BE2C (cell line): ENCODE data around the gene PITRM1.

Experiments used
- DNase-seq: peaks from one replicate; pipeline ENCODE4 v3.0.0-alpha.2; 2020
- H3K27me3 ChIP-seq: fragments of 250-450 bp; sonication (Bioruptor Pico); 2 replicates; pipeline ENCODE4 v1.5.1; 2020; ENCODE audit warnings: mild to moderate bottlenecking
- H3K36me3 ChIP-seq: fragments of 250-450 bp; sonication (Bioruptor Pico); 2 replicates; pipeline ENCODE4 v1.5.1; 2020; ENCODE audit warnings: mild to moderate bottlenecking
- H3K4me1 ChIP-seq: fragments of 250-450 bp; sonication (Bioruptor Pico); 2 replicates; pipeline ENCODE4 v1.5.1; 2020
- H3K4me3 ChIP-seq: 2 replicates; pipeline ENCODE4 v1.5.1; 2011; ENCODE audit warnings: low read depth, low read length
- H3K9me3 ChIP-seq: fragments of 250-450 bp; sonication (Bioruptor Pico); 2 replicates; pipeline ENCODE4 v1.5.1; 2020
- TF ChIP-seq, protein P1 (sequence below): IDR thresholded peaks from 2 replicates; pipeline ENCODE4 v1.5.1; 2012; ENCODE audit warnings: mild to moderate bottlenecking, low read depth, low read length

PITRM1 gene

GRCh38 chr10:3111621-3112163 is 60.9 kb downstream of the PITRM1 start:
- Histone ChIP-seq H3K4me1 (no peaks in the 10 kb centered on the region), H3K4me3 (no peak overlapping the region), H3K9me3 (no peaks in the 10 kb centered on the region), H3K36me3 (no peaks in the 10 kb centered on the region), H3K27me3 (no peaks in the 10 kb centered on the region)
- DNase-seq = no peak
- TF ChIP-seq, protein P1, sequence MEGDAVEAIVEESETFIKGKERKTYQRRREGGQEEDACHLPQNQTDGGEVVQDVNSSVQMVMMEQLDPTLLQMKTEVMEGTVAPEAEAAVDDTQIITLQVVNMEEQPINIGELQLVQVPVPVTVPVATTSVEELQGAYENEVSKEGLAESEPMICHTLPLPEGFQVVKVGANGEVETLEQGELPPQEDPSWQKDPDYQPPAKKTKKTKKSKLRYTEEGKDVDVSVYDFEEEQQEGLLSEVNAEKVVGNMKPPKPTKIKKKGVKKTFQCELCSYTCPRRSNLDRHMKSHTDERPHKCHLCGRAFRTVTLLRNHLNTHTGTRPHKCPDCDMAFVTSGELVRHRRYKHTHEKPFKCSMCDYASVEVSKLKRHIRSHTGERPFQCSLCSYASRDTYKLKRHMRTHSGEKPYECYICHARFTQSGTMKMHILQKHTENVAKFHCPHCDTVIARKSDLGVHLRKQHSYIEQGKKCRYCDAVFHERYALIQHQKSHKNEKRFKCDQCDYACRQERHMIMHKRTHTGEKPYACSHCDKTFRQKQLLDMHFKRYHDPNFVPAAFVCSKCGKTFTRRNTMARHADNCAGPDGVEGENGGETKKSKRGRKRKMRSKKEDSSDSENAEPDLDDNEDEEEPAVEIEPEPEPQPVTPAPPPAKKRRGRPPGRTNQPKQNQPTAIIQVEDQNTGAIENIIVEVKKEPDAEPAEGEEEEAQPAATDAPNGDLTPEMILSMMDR = no peak

GRCh38 chr10:3110782-3111620 is 61.6 kb downstream of the PITRM1 start:
- TF ChIP-seq, protein P1 = no peak
- Histone ChIP-seq H3K4me3 (no peak overlapping the region), H3K36me3 (no peaks in the 10 kb centered on the region), H3K27me3 (no peaks in the 10 kb centered on the region), H3K4me1 (no peaks in the 10 kb centered on the region), H3K9me3 (no peaks in the 10 kb centered on the region)
- no peak for DNase-seq

DNA sequence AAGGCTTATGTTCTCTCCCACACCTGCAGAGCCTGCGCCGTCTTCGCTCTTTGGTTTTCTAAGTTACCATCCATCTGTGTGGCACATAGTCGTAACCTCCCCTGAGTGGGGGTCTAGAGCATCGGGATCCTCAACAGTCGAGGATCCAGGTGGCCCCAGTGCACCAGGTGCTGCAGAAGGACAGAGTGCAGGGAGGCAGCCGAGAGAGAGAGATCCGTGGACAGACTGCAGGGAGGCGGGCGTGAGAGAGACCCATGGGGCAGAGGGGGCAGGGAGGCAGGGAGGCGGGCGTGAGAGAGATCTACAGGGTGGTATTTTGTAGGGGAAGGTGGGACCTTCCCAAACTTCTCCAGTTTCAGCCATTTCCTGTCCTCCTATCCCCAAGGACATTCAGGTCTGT is 62.9 kb downstream of the PITRM1 start:
- no peaks in the 10 kb centered on the region for H3K36me3 ChIP-seq
- DNase-seq = no peak
- H3K4me3 ChIP-seq = no peak overlapping the region
- TF ChIP-seq, protein P1 = no peak
- H3K27me3 ChIP-seq = no peaks in the 10 kb centered on the region
- H3K4me1 ChIP-seq = no peaks in the 10 kb centered on the region
- H3K9me3 ChIP-seq = no peaks in the 10 kb centered on the region

DNA sequence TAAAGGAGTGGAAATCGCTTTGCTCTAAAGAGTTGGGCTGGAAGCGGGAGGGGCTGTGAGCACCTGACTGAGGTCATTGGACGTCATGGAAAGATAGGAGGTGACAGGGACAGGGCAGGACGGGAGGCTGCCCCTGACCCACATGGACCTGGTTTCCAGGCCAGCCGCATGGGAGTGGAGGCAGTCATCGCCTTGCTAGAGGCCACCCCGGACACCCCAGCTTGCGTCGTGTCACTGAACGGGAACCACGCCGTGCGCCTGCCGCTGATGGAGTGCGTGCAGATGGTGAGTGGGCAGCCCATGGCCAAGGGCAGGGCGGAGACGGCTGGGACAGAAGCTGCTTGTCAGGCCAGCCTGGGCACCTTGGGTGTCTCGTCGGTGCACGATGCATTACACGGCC is 63.4 kb downstream of the PITRM1 start:
- Histone ChIP-seq H3K4me3 (no peak overlapping the region), H3K27me3 (no peaks in the 10 kb centered on the region), H3K36me3 (no peaks in the 10 kb centered on the region), H3K9me3 (no peaks in the 10 kb centered on the region), H3K4me1 (no peaks in the 10 kb centered on the region)
- TF ChIP-seq, protein P1 = no peak
- DNase-seq = no peak

DNA sequence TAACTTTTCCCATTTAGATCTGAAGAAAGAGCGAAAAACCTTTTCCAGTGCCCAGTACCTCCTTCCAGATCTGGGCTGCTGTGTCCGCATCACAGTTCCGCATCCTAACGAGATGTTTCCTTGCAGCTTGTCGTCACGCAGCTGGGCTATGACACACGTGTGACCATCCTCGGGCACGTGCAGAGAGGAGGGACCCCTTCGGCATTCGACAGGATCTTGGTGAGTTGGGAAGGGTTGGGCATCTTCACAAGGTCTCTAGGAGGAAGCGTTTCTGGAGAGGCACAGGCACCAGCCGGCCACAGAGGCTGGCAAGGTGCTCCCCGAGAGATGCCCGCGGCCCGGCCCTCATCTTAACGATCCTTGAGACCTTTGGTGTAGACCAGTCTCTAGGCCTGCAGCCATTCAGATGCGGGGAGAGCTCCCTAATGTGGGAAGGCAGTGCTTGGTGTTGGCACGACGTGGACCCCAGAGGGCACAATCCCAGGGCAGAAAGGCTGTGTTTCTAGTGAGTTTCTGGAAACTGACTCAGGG is 63.9 kb downstream of the PITRM1 start:
- Histone ChIP-seq H3K9me3 (no peaks in the 10 kb centered on the region), H3K36me3 (no peaks in the 10 kb centered on the region), H3K4me1 (no peaks in the 10 kb centered on the region), H3K27me3 (no peaks in the 10 kb centered on the region), H3K4me3 (no peak overlapping the region)
- DNase-seq = no peak
- TF ChIP-seq, protein P1 = no peak

DNA sequence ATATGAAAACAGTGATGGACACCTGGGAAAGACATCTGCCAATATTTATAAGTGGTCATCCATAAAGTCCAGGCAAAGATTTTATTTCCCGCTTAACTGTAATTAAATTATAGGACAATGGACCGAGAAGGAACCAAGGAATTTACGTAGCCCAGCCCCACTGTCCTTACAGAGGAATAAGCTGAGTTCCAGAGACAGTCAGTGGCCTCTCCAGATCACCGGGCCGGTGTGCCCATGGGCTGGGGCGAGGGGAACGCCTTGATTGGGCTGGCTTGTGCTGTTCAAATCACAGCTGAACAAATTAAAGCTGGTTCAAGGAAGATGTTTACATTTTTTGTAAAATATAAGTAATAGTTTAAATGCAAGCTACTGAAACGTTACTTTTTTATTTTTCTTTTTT is 64.5 kb downstream of the PITRM1 start:
- H3K36me3 ChIP-seq = no peaks in the 10 kb centered on the region
- H3K4me3 ChIP-seq = no peak overlapping the region
- no peaks in the 10 kb centered on the region for H3K4me1 ChIP-seq
- TF ChIP-seq, protein P1 = no peak
- H3K9me3 ChIP-seq = no peaks in the 10 kb centered on the region
- H3K27me3 ChIP-seq = no peaks in the 10 kb centered on the region
- DNase-seq = no peak
